ENCODE data around the gene NLE1.

The NLE1 gene

GRCh38 chr17:35084987-35085386 lies 57.1 kb downstream of the NLE1 start:
- DNase-seq: no peak

- DNase-seq: no peak
Measured at GRCh38 chr17:35083071-35083470, 59.0 kb downstream of the NLE1 start.

DNA sequence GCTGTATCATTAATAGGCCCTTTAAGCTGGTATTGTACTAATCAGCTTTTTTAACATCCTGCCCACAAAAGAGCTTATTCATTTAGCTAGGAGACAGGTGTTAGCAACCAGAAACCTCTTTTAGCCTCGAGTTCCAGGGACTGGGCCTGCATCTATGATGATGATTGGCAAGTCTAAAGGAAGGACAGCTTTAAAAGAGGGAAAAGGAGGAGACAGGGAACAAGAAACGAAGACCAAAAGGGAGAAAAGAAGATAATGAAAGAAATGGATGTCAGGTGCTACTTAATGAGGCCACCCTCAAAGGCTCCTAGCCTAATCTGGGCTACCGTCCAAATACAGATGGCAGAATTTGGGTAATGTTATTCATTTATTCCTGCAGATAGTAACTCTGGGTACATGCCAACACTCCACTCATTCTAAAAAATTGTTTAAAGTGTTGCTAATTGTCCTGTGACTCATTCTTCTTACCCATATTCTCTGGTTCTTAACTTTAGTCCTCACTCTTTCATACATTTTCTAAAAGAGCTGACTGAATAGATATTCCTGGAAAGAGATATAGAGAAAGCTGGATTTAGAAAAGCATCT lies 59.9 kb downstream of the NLE1 start:
- no peak for DNase-seq

DNA sequence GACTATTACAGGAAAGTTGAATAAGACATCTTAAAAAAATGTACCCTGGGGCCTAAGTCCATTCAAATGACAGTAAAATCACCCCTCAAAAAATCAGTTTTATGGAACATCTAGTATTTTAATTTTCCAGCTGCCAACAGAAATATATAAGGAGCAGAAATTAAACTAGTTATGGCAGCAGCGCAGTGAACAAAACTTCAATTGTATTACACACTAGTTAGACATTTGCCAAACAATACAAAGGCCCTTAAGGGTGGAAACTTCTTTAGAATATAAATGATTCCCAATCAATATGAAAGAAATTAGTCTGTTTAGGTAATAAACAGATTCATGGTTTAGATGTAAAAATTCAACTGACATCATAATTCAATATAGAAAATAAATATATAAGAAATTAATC lies 60.5 kb downstream of the NLE1 start:
- DNase-seq: no peak

DNA sequence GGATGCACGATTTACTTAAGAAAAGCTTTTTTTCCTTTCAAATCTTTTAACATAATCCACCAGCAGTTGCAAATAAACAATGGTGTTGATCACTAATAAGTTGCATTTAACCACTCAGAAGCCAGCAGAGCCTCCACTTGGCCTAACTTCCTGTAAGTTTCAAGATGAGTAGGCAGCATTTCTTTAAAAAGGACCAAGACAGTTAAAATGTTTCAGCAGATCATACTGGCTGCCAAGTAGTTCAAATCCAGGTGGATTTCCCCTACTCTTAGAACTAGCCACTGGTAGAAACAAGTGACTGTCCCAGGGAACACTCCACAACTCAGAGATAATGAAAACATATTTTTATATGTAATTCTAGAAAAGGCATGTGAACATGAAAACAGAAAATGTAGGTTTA lies 61.6 kb downstream of the NLE1 start:
- DNase-seq: no peak

GRCh38 chr17:35079547-35080423 lies 62.3 kb downstream of the NLE1 start:
- DNase-seq: no peak

Data from 8988T (cell line).